Measurements from ENCODE around the gene NINL. TPM values are rescaled to one million over a fixed set of nuclear protein-coding genes. Genes with fewer than 3 reads are reported as not detected.

Gene NINL
- polyA plus RNA-seq, 1 donor (not counting 4 experiments of a cell fraction or from before 2014, with no cell fraction given): 0.79 TPM

DNA sequence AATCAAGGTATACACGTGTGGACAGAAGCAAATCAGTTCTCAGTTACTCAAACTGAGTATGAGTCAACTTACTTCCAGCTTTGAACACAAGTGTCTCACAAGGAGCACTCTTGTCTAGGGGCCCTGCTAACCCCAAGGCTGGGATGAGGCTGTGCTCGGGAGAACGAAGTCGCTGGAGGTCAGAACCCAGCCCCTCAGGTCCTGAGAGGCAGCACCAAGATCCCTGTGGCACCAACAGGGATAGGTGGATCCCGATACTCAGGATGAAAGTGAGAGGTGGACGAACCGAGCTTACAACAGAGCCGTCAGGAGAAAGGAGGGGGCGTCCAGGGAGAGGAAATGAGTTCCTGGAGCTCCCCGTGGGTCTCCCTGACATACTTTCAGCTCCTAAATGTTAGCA is 92.2 kb downstream of the NINL start:
- dilution Hi-C loops (cut with MboI; ENCODE audit: extremely low pct_ligation_motif_present, low sequenced_read_pairs): no loop called here
- Histone ChIP-seq H3K36me3 (ENCODE audit: control insufficient read depth in 2 of 2, extremely low read depth in 1 of 2, insufficient read depth in 2 of 2, low read length in 2 of 2) (no peaks in the 10 kb centered on the region), H3K4me1 (ENCODE audit: control insufficient read depth, extremely low read depth, insufficient read depth, low read length) (peaks cover 13% of the 10 kb centered on the region), H3K79me2 (ENCODE audit: control insufficient read depth, insufficient read depth, low read length) (no peaks in the 10 kb centered on the region), H3K27me3 (ENCODE audit: control insufficient read depth, extremely low read depth, insufficient read depth, low read length) (peaks cover 4% of the 10 kb centered on the region), H3K27ac (ENCODE audit: control insufficient read depth, insufficient read depth, low read length) (no peak overlapping the region), H2AFZ (ENCODE audit: control insufficient read depth, low read length) (no peak overlapping the region), H3K9me1 (ENCODE audit: control insufficient read depth, extremely low read depth, insufficient read depth, low read length) (no peaks in the 10 kb centered on the region), H4K20me1 (ENCODE audit: control insufficient read depth, extremely low read depth, insufficient read depth, low read length) (no peaks in the 10 kb centered on the region), H3K9me3 (ENCODE audit: control insufficient read depth, low read depth, low read length) (no peaks in the 10 kb centered on the region), H3K4me3 (ENCODE audit: control insufficient read depth in 2 of 3, extremely low read depth in 1 of 3, insufficient read depth in 2 of 3, low read depth in 1 of 3, low read length in 3 of 3) (no peak overlapping the region), H3K4me2 (ENCODE audit: control insufficient read depth, extremely low read depth, insufficient read depth, low read depth, low read length) (no peak overlapping the region), H3K9ac (ENCODE audit: control insufficient read depth, extremely low read depth, insufficient read depth, low read length) (no peak overlapping the region)
- FAIRE-seq (no peak), DNase-seq (ENCODE audit: low read depth, low spot score) (no peak)
- no peak for TF ChIP-seq EZH2 (IDR thresholded peaks at IDR 0.05; ENCODE audit: low read length)
- TF ChIP-seq, protein P1, sequence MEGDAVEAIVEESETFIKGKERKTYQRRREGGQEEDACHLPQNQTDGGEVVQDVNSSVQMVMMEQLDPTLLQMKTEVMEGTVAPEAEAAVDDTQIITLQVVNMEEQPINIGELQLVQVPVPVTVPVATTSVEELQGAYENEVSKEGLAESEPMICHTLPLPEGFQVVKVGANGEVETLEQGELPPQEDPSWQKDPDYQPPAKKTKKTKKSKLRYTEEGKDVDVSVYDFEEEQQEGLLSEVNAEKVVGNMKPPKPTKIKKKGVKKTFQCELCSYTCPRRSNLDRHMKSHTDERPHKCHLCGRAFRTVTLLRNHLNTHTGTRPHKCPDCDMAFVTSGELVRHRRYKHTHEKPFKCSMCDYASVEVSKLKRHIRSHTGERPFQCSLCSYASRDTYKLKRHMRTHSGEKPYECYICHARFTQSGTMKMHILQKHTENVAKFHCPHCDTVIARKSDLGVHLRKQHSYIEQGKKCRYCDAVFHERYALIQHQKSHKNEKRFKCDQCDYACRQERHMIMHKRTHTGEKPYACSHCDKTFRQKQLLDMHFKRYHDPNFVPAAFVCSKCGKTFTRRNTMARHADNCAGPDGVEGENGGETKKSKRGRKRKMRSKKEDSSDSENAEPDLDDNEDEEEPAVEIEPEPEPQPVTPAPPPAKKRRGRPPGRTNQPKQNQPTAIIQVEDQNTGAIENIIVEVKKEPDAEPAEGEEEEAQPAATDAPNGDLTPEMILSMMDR (optimal IDR thresholded peaks at IDR 0.05 in 1 of 3, IDR thresholded peaks at IDR 0.05 in 1 of 3, conservative IDR thresholded peaks at IDR 0.05 in 1 of 3; ENCODE audit: extremely low read depth in 1 of 3, insufficient read depth in 2 of 3, low read length in 3 of 3): no peak

DNA sequence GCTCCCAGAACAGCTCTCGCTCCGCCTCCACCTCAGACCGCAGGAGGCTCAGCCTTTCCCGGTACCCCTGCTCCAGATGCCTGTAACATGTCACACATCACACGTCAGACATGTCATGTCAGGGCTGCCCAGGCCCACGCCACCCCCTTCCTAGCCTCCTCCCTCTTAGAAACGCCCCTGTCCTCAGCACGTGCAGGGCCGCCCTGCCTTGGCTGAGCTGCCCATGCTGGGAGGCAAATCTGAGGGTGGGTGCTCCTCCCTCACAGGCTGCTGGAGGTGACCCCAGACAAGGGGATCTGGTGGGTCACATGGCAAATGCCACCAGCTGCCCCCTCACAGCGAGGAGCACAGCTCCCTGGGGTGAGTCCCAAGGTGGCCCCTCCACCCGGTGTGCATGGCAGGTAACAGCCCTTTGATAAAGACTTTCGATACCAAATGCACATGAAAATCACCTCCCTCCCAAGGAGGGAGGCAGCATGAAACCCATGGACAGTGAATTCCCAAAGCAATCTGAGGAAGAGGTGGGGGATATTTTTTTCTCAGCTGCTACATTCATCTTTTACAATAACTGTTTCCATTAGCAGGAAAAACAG is 93.8 kb downstream of the NINL start:
- Histone ChIP-seq H3K4me2 (ENCODE audit: control insufficient read depth, extremely low read depth, insufficient read depth, low read depth, low read length) (no peak overlapping the region), H3K36me3 (ENCODE audit: control insufficient read depth in 2 of 2, extremely low read depth in 1 of 2, insufficient read depth in 2 of 2, low read length in 2 of 2) (no peaks in the 10 kb centered on the region), H3K9me3 (ENCODE audit: control insufficient read depth, low read depth, low read length) (no peaks in the 10 kb centered on the region), H4K20me1 (ENCODE audit: control insufficient read depth, extremely low read depth, insufficient read depth, low read length) (no peaks in the 10 kb centered on the region), H3K27me3 (ENCODE audit: control insufficient read depth, extremely low read depth, insufficient read depth, low read length) (no peaks in the 10 kb centered on the region), H3K4me3 (ENCODE audit: control insufficient read depth in 2 of 3, extremely low read depth in 1 of 3, insufficient read depth in 2 of 3, low read depth in 1 of 3, low read length in 3 of 3) (no peak overlapping the region), H2AFZ (ENCODE audit: control insufficient read depth, low read length) (no peak overlapping the region), H3K79me2 (ENCODE audit: control insufficient read depth, insufficient read depth, low read length) (no peaks in the 10 kb centered on the region), H3K4me1 (ENCODE audit: control insufficient read depth, extremely low read depth, insufficient read depth, low read length) (peaks cover 17% of the 10 kb centered on the region), H3K9me1 (ENCODE audit: control insufficient read depth, extremely low read depth, insufficient read depth, low read length) (no peaks in the 10 kb centered on the region), H3K9ac (ENCODE audit: control insufficient read depth, extremely low read depth, insufficient read depth, low read length) (no peak overlapping the region), H3K27ac (ENCODE audit: control insufficient read depth, insufficient read depth, low read length) (no peak overlapping the region)
- dilution Hi-C loops (cut with MboI; ENCODE audit: extremely low pct_ligation_motif_present, low sequenced_read_pairs): no loop called here
- no peak for DNase-seq (ENCODE audit: low read depth, low spot score)
- TF ChIP-seq, protein P1 (optimal IDR thresholded peaks at IDR 0.05 in 1 of 3, IDR thresholded peaks at IDR 0.05 in 1 of 3, conservative IDR thresholded peaks at IDR 0.05 in 1 of 3; ENCODE audit: extremely low read depth in 1 of 3, insufficient read depth in 2 of 3, low read length in 3 of 3): no peak
- no peak for TF ChIP-seq EZH2 (IDR thresholded peaks at IDR 0.05; ENCODE audit: low read length)
- FAIRE-seq: no peak
